LNCAP (cell line): ENCODE results near the gene THSD7A.

Source experiments
- CTCF ChIP-seq: fragments of 450-650 bp; IDR thresholded peaks from 2 replicates; pipeline ENCODE4 v1.5.1; 2017; ENCODE audit warnings: mild to moderate bottlenecking

Gene THSD7A

GRCh38 chr7:11612737-11613136 is 219.3 kb downstream of the THSD7A start:
- TF ChIP-seq CTCF = no peak

- no peak for TF ChIP-seq CTCF
Observed at GRCh38 chr7:11609096-11609670, 222.8 kb downstream of the THSD7A start.

- no peak for TF ChIP-seq CTCF
Observed at GRCh38 chr7:11607686-11608085, 224.3 kb downstream of the THSD7A start.

GRCh38 chr7:11605749-11606148 is 226.2 kb downstream of the THSD7A start:
- no peak for TF ChIP-seq CTCF

GRCh38 chr7:11604505-11604904 is 227.5 kb downstream of the THSD7A start:
- TF ChIP-seq CTCF = no peak

- TF ChIP-seq CTCF = no peak
Observed at GRCh38 chr7:11601761-11602160, 230.2 kb downstream of the THSD7A start.

- no peak for TF ChIP-seq CTCF
Observed at GRCh38 chr7:11593322-11593721, 238.7 kb downstream of the THSD7A start.

GRCh38 chr7:11592699-11593098 is 239.3 kb downstream of the THSD7A start:
- no peak for TF ChIP-seq CTCF
